Fibroblast of skin of abdomen (primary cell): Measurements from ENCODE around the gene NKRF. TPM values are rescaled to one million over a fixed set of nuclear protein-coding genes. Genes with fewer than 3 reads are reported as not detected.
A peak's percentile ranks its signal among the peaks of the same experiment; 100 is the strongest.
"Not testable (repeated sequence)": the region's sequence is repeated elsewhere in the genome, so short reads cannot be mapped to it uniquely, and the experiment has no call there.

Experiments used
- DNase-seq: peaks from one replicate; pipeline ENCODE4 v3.0.0-alpha.2; 2013
- polyA plus RNA-seq, 2 experiments: library from polyadenylated mRNA; unstranded; fragments of 120-200 nt; gene quantifications; one replicate each; pipeline ENCODE4 v1.2.1, GENCODE V29; 2013; ENCODE audit not compliant: insufficient read length in 2 of 2

Gene NKRF
- 8.4 TPM for polyA plus RNA-seq (2013, experiment 1 of 2; ENCODE audit: insufficient read length)
- 8.8 TPM for polyA plus RNA-seq (2013, experiment 2 of 2; ENCODE audit: insufficient read length)

GRCh38 chrX:119606280-119607017 is at the start of gene NKRF:
Gene NKRF (minus strand): TSS chrX:119606424.
- DNase-seq = peak; percentile 91

GRCh38 chrX:119655125-119655524 is 48.9 kb upstream of the NKRF start:
- DNase-seq = peak; percentile 69

GRCh38 chrX:119654112-119654531 is 47.9 kb upstream of the NKRF start:
- DNase-seq = peak; percentile 54

GRCh38 chrX:119648421-119648775 is 42.2 kb upstream of the NKRF start:
- DNase-seq = no peak

GRCh38 chrX:119647552-119648420 is 41.6 kb upstream of the NKRF start:
- no peak for DNase-seq

- DNase-seq = peak; percentile 7
These were observed 40.9 kb upstream of the NKRF start for GRCh38 chrX:119647089-119647488.

GRCh38 chrX:119646515-119646914 is 40.3 kb upstream of the NKRF start:
- DNase-seq = no peak

- DNase-seq = no peak
These were observed 37.5 kb upstream of the NKRF start for GRCh38 chrX:119643696-119644095.

- DNase-seq = no peak
These were observed 34.5 kb upstream of the NKRF start for GRCh38 chrX:119640731-119641170.

- DNase-seq = no peak
These were observed 32.7 kb upstream of the NKRF start for GRCh38 chrX:119638725-119639471.

GRCh38 chrX:119637421-119637820 is 31.2 kb upstream of the NKRF start:
- DNase-seq = not testable (repeated sequence)

GRCh38 chrX:119636419-119636818 is 30.2 kb upstream of the NKRF start:
- no peak for DNase-seq

GRCh38 chrX:119635799-119636198 is 29.6 kb upstream of the NKRF start:
- no peak for DNase-seq

- no peak for DNase-seq
These were observed 29.0 kb upstream of the NKRF start for GRCh38 chrX:119635179-119635578.

GRCh38 chrX:119625843-119626242 is 19.6 kb upstream of the NKRF start:
- no peak for DNase-seq

- DNase-seq = no peak
These were observed 18.9 kb upstream of the NKRF start for GRCh38 chrX:119624951-119625668.

GRCh38 chrX:119624417-119624816 is 18.2 kb upstream of the NKRF start:
- DNase-seq = no peak

GRCh38 chrX:119622356-119623232 is 16.4 kb upstream of the NKRF start:
- DNase-seq = peak; percentile 83

- DNase-seq = no peak
These were observed 12.2 kb upstream of the NKRF start for GRCh38 chrX:119618439-119618838.

GRCh38 chrX:119617517-119618164 is 11.4 kb upstream of the NKRF start:
- DNase-seq = no peak

GRCh38 chrX:119614776-119615175 is 8.6 kb upstream of the NKRF start:
- no peak for DNase-seq
